SK-MEL-5 (cell line): ENCODE data around the gene PNLIPRP1. TPM values are rescaled to one million over a fixed set of nuclear protein-coding genes. Genes with fewer than 3 reads are reported as not detected.

Source experiments
- DNase-seq: peaks from one replicate; pipeline ENCODE4 v3.0.0-alpha.2; 2016; ENCODE audit warnings: low read depth, low spot score
- in situ Hi-C: cut with HindIII; loops from 2 replicates; pipeline ENCODE4 v1.10.0; 2016; ENCODE audit warnings: low sequenced_read_pairs, high pct_unique_total_duplicates, low pct_unique_long_range_greater_than_20kb
- total RNA-seq: library from RNA; depleted of rRNA; stranded (reverse); fragments of >200 nt; shearing (Covaris generic); gene quantifications from 2 replicates; pipeline ENCODE4 v1.2.3, GENCODE V29; 2014

The PNLIPRP1 gene
- total RNA-seq, 1 experiment from 2014 or later: not detected

DNA sequence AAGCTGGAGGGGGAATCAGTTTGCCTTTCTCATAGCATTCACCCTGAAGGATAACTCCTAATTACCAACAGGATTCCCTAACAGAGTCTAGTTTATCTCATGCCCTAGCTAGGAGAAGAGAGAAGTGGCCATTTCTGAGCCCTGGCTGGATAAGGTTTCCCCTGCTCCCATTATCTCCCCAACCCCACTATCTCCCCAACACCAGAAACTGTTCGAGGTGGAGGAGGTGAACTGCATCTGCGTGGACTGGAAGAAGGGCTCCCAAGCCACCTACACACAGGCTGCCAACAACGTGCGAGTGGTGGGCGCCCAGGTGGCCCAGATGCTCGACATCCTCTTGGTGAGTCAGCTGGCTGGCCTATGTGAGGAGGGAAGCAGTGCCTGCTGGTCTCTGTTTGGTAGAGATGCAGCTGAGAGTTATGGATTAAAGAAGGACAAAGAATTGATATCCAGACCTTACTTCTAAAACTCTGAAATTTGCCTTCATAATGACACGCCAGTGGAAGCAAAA lies 3.8 kb downstream of the PNLIPRP1 start:
- DNase-seq: no peak
- in situ Hi-C loops: no loop called here

DNA sequence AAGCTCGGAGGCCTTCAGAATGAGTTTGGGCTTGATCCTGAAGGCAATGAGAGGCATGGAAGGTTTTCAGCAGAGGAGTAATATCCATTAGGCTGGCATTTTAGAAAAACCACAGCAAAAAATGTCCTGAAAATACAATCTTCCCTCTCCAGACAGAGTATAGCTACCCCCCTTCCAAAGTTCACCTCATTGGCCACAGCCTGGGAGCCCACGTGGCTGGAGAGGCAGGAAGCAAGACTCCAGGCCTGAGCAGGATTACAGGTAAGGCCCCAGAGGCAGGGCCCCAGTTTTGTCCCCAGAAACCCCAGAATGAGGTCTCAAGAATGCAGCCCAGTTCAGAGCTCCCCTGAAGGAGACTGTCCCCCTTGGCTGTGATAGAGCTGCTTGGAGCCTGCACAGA lies 5.3 kb downstream of the PNLIPRP1 start:
- in situ Hi-C loops: no loop called here

DNA sequence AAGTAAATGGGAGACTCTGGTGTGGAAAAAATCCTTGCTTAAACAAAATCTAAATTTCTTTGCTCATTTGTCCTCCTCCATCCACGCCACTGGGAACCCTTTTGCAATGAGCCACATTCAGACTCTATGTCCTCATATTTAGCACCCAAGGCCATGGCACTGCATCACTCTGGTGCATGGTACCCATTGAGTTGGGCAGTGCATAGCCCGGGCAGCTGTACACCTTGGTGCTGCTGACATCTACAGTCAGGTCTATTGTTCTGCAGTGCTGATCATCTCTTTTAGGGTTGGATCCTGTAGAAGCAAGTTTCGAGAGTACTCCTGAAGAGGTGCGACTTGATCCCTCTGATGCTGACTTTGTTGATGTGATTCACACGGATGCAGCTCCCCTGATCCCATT lies 6.8 kb downstream of the PNLIPRP1 start:
- DNase-seq: no peak
- in situ Hi-C loops: no loop called here

More for the DNA sequence above, 5.3 kb downstream of the PNLIPRP1 start:
- DNase-seq: no peak

DNA sequence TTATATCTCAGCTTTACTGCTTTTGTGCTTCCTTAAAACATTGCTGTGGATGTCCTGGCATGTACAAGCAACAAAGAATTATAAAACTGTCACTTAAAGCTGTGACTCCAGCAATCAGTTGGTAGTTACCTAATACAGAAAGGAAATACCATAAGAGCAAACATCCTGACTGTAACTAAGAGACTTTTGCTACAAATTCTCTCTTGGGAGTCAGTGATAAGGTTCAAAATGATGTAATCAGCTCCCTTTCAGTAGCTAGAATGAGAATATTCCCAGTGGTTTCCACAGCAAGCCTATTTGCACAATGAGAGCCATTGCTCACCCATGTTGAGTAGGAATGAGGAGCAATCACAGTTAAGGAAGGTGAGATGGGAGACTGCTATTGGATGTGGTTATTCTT lies 7.6 kb downstream of the PNLIPRP1 start:
- in situ Hi-C loops: no loop called here
- no peak for DNase-seq

DNA sequence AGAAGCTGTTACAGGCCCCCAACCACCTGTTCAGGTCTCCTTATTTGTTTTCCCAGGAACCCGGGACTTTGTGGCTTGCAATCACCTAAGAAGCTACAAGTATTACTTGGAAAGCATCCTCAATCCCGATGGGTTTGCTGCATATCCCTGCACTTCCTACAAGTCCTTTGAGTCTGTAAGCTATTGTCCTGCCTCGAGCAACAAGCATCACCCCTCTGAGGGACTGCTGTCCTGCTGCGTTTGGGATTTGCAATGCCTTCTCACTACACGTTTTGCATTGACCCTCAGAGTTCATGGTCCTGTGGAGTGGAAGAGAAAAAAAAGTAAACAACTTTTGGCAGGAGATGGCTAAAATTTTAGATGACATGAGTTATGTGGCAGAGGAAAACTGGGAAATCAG lies 9.2 kb downstream of the PNLIPRP1 start:
- in situ Hi-C loops: no loop called here

DNA sequence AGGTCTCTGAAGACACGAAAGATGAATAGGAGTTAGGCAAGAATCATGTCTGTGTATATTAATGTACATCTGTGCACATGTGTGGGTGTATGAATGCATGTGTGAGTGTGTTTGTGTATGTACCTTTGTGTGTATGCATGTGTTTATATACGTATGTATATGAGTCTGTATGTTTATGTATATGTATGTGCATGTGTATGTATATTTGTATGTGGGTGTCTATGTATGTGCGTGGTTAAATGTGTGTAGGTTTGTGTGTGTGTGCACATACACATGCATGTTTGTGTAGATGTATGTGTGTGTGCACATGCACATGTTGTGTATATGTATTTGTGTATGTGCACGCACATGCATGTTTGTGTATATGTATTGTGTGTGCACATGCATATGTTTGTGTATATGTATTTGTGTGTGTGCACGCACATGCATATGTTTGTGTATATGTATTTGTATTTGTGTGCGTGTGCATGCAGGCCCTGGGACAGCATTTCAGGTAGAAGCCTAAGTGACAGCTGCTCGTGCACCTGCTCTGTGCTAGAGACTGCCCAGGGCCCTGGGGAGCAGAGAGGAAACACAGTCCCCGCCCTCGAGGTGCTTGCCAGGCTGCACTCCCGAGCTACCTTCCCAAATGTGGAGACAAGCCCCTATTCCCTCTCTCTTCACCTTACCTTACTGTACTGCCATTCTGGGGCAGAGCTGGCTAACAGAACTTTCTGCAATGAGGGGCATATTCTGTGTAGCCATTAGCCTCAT lies 12.1 kb downstream of the PNLIPRP1 start:
- in situ Hi-C loops: no loop called here
- DNase-seq: no peak

More for the DNA sequence above, 9.2 kb downstream of the PNLIPRP1 start:
- DNase-seq: no peak

DNA sequence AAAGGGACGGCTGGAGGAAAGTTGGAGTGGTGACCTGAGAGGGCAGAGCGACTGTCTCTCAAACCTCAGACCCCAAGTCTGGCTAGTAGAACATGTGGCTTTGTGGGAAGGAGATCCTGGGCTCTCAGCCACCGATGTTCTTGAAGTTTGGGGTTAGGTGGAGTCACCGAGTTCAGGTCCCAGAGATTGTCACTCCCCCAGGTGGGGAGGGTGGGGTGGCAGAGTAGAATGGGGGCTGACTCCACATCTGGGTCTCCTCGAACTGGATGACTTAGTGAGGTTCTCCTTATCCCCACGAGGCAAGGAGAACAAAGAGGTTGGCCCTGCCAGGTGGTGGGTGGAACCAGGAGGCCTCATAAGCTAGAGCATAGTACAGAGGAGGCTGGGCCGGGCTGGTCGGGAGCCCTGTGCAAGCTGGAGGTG lies 15.3 kb downstream of the PNLIPRP1 start:
- in situ Hi-C loops: no loop called here
- DNase-seq: no peak

DNA sequence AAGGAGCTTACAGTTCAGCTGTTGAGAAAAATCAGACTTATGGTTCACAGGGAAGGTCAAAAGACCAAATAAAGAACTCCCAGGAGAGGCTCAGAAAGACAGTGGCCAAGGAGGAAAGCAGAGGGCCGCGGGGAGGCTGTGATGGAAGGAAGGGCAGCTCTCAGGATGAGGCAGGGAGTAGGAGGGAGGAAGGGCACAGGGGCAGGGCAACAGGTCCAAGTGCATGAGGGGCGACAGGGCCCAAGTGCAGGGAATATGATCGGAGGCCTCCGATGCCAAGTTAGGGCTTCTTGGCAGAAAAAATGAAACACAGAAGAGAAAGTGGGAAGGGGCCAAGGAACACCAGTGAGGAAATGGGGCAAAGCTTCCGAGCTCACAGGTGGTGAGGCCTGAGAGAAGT lies 16.6 kb downstream of the PNLIPRP1 start:
- no peak for DNase-seq
- in situ Hi-C loops: no loop called here

DNA sequence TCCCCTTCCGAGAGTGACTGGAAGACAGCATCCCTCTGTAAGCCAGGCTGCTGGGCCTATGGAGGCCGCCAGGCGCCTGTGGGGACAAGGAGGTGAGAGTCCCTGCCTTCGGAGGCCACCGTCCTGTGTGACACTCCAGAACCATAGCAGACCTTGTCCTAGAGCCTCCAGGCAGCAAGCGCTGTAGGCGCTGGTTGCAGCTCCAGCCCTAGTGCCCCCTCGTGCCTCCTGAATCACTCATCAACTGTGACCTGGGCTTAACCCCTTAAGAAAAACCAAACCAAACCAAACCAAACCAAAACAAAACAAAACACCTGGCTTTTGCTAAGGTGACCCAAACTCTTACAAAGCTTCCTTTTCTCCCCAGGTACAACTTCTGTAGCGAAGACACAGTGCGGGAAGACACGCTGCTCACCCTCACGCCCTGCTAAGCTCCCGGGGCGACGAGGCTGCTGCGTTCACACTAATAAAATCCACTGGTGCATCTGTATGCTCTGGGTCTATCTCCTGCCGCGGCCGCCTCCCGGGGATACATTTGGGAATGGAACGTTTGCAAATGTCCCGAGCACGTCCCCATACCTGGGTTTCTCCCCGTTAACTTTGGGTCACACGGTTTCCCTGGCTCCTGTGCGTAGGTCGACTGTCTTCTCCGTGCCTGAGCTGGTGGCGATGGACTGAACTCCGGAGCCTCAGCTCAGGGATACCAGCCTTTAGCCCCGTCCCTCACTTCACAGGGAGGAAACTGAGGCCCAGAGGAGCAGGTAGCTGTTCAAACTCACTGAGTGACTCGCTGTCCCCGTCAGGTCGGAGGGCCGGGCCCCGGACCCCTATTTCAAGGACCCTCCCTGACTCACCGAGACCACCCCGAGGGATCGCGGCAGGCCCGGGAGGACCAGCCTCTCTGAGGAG lies 18.2 kb downstream of the PNLIPRP1 start:
- in situ Hi-C loops: no loop called here
- no peak for DNase-seq

DNA sequence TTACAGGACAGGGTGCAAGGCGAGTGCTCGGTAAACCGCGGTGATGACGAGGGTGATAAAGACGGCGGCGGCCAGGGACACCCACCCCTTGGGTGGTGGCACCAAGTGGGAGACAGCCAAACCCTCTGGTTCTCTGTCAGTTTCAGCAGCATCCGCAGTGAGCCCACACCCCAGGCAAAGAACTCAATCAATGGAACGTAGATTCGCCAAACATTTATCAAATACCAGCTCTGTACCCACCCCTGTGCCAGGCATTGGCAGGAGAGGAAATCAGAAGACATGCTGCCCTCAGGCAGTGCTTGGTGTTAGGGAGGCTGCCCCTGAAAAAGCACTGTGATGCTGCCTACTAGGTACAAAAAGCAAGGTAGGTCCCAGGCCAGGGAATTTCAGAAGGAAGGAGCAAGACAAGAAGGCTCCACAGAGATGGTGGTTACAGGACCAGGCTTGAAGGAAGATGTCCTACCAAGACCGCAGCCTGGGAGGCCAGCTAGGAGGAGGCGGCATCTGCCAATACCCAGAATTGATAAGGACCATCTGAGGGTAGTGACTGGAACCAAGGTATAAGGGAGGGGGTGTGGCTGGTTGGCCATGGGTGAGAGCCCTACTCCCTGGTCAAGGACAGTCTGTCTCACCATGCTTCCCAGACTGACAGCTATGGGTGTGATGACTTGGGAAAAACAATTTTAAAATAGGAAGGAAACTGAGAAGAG lies 19.8 kb downstream of the PNLIPRP1 start:
- no peak for DNase-seq
- in situ Hi-C loops: no loop called here

DNA sequence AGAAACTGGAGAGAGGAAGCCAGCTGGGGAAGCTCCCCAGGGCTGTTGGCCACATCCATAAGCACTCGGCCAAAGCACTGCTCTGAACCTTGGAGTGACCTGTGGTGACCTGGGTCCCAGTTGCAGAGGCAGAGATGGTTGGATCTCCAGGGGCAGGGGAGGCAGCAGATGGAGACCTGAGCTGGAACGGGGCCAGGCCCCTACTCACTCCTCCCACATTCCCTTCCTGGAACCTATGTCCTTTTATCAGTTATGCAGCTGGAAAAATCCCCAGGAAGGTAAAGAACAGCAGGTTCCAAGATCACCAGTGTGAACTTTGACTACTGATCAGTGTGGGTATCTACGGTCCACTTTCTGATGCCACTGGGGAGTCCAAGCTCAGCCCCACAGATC lies 20.4 kb downstream of the PNLIPRP1 start:
- in situ Hi-C loops: no loop called here
- no peak for DNase-seq

DNA sequence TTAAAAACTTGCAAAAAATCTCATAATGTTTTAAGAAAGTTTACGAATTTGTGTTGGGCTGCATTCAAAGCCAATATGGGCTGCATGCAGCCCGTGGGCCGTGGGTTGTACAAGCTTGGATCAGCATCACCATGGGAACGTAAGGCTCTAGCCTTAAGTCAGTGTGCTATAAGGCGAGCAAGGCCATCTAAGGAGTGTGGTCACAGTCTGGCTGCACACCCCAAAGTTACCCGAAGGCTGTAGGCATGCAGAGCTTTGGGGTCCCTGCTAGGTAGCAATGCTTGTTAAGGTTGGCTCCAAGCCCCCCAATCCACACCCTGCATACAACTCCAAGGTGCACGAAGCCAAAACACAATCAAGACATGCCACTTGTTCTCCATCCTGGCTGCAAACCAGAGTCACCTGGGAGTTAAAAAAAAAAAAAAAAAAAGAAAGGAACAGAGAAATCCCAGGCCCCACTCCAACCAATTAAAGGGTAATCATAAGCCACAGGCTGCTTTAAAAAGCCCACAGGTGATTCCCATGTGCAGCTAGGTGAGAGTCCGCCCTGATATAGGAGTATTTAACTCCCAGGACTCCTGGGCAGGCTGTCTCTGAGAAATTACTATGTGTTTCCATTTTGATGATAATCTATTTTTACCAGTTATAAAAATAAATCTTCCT lies 21.5 kb downstream of the PNLIPRP1 start:
- in situ Hi-C loops: no loop called here
- no peak for DNase-seq

DNA sequence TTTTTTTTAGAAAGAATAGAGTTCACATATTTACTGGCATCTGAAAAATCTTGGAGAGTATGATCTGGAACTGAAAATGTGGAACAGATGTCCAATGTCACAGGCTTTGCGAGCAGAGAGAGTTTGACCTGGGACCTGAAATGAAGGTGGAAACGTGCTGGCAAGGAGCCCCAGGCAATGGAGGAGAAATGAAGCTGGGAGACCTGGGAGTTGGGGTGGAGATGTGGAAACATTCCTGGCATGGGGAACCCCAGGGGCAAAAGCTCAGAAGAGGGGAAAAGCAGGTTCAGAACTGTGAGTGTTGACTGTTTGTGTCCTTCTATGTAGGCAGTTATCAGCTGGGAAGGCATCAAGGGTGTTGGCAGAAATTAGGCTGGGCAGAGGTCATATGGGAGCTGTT lies 22.7 kb downstream of the PNLIPRP1 start:
- in situ Hi-C loops: no loop called here
- DNase-seq: no peak

DNA sequence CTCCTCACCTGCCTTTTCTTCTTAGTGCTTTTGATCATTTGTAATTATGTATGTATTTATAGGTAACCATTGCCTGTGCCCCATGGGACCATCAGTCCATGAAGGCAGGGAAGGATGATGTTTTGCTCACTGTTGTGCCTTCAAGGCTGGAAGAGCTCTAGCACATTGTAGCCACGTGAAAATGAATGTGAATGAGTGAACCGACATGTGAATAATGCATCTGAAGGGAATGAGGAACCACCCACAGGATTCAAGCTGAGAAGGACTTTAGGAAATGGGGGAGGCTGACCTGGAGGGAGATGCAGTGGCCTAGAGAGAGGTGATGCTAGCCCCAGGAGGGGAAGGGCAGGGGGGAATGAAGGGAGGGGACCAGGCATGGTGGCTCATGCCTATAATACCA lies 24.0 kb downstream of the PNLIPRP1 start:
- in situ Hi-C loops: no loop called here
- no peak for DNase-seq

DNA sequence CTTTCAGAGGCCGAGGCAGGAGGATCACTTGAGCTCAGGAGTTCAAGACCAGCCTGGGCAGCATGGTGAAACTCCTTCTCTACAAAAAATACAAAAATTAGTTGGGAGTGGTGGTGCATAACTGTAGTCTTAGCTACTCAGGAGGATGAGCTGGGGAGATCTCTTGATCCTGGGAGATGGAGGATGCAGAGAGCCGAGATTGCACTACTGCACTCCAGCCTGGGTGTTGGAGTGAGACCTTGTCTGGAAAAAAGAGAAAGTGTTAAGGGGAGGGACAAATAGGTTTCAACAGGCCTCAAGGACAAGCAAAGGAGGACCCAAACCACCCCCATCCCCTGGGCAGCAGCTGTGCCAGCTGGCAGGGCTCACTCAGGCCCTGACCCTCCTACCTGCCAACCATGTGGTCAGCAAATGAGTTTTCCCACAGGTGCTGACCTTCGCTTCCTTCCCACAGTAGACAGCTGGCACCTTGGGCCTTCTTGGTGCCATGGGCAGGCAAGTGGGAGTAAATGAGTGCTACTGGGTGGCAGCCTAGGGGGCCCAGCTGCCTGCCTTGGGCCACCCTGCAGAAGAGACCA lies 24.5 kb downstream of the PNLIPRP1 start:
- DNase-seq: no peak
- in situ Hi-C loops: no loop called here

DNA sequence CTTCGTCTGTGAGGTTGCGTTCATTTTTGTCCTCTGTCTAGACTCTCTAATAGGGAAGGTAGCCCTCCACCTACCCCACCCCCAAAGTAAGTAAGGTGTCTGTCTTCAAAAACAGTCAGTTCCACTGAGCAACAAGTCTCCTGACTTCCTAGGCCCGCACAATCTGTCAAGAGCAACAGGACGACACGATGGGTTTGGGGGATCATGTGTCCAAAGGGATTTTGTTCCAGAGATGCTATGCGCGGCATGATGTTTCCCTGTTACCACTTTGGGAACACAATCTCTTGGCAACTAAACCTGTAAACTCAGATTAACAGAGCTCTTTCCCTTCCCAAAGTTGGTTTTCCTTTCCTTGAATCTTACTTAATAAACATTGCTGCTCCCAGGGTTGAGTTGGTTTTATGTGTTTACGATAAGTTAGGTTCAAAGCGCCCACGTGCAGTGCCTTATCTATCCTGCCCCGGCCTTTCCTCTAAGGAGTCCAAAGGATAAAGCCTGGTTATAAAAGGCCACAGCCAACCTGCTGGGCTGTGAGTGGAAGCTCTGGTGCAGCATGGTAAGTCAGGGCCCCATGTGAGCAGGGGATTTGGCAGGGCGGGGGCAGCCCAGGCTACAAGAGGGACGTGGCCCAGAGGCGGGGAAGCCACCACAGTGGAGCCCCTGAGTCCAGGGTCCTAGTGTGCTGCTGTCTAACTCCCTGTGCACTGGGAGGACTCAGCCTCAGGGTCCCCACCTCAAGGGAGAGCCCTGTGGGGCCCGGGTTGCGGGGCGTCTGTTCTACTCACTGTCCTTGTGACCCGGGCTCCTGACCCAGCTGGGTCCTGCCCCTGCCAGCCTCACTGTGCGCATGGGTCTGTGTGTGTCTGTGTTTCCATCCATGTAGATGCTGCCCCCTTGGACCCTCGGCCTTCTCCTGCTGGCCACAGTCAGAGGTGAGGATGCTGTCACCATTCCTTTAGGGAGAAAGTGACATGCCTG lies 30.0 kb downstream of the PNLIPRP1 start, which contains the start of gene PNLIPRP2:
Gene PNLIPRP2, plus strand, starts transcription at position 531 of the 978 bp plus-strand sequence.
- no peak for DNase-seq
- in situ Hi-C loops: no loop called here
